GM12891 (cell line): Measurements from ENCODE around the gene SPIRE1.
"Not testable (repeated sequence)": the region's sequence is repeated elsewhere in the genome, so short reads cannot be mapped to it uniquely, and the experiment has no call there.

ENCODE experiments used
- DNase-seq: peaks from one replicate; pipeline ENCODE4 v3.0.0; 2011; ENCODE audit warnings: low spot score; ENCODE audit not compliant: insufficient read length
- FAIRE-seq: peaks from 2 replicates; lab custom pipeline; 2011; peaks lifted over from hg19 to GRCh38; lab: Jason Lieb, UNC
- PAX5 ChIP-seq: IDR thresholded peaks from 2 replicates; pipeline ENCODE4 v1.6.1; 2011; ENCODE audit warnings: low read length, moderate library complexity, mild to moderate bottlenecking; ENCODE audit not compliant: insufficient read depth, severe bottlenecking
- POLR2A ChIP-seq: IDR thresholded peaks from 2 replicates; pipeline ENCODE4 v1.6.1; 2011; ENCODE audit warnings: low read depth, low read length, control low read depth
- POLR2AphosphoS5 ChIP-seq: IDR thresholded peaks from 2 replicates; pipeline ENCODE4 v1.6.1; 2011; ENCODE audit warnings: low read depth, low read length, control low read depth
- POU2F2 ChIP-seq: IDR thresholded peaks from 2 replicates; pipeline ENCODE4 v1.6.1; 2011; ENCODE audit warnings: low read depth, mild to moderate bottlenecking, control low read depth, low read length, moderate library complexity
- SPI1 ChIP-seq: IDR thresholded peaks from 2 replicates; pipeline ENCODE4 v1.6.1; 2011; ENCODE audit warnings: low read depth, low read length, control low read depth
- TAF1 ChIP-seq: IDR thresholded peaks from 2 replicates; pipeline ENCODE4 v1.6.1; 2011; ENCODE audit warnings: low read depth, low read length, control low read depth

Gene SPIRE1

GRCh38 chr18:12651651-12652050 is 6.3 kb downstream of the SPIRE1 start:
- FAIRE-seq (no peak), DNase-seq (no peak)
- no peak for TF ChIP-seq POLR2AphosphoS5
- no peak for TF ChIP-seq TAF1
- no peak for TF ChIP-seq POLR2A
- no peak for TF ChIP-seq SPI1
- no peak for TF ChIP-seq POU2F2
- TF ChIP-seq PAX5: no peak

GRCh38 chr18:12647773-12648172 is 10.1 kb downstream of the SPIRE1 start:
- TF ChIP-seq TAF1: no peak
- no peak for TF ChIP-seq SPI1
- no peak for TF ChIP-seq POU2F2
- TF ChIP-seq POLR2AphosphoS5: no peak
- TF ChIP-seq POLR2A: no peak
- no peak for TF ChIP-seq PAX5
- DNase-seq (no peak), FAIRE-seq (no peak)

- no peak for FAIRE-seq
Measured at GRCh38 chr18:12645751-12646203, 12.1 kb downstream of the SPIRE1 start.

GRCh38 chr18:12645254-12645653 is 12.7 kb downstream of the SPIRE1 start:
- DNase-seq (no peak), FAIRE-seq (no peak)
- TF ChIP-seq SPI1: no peak
- TF ChIP-seq POU2F2: no peak
- no peak for TF ChIP-seq POLR2AphosphoS5
- no peak for TF ChIP-seq POLR2A
- no peak for TF ChIP-seq TAF1
- no peak for TF ChIP-seq PAX5

More at GRCh38 chr18:12645751-12646203, 12.1 kb downstream of the SPIRE1 start:
- TF ChIP-seq PAX5: no peak
- TF ChIP-seq POU2F2: no peak
- no peak for DNase-seq

- FAIRE-seq, DNase-seq: not testable (repeated sequence)
Measured at GRCh38 chr18:12643756-12644155, 14.2 kb downstream of the SPIRE1 start.

GRCh38 chr18:12640881-12641200 is 17.1 kb downstream of the SPIRE1 start:
- TF ChIP-seq POU2F2: no peak
- TF ChIP-seq TAF1: no peak
- TF ChIP-seq POLR2AphosphoS5: no peak
- TF ChIP-seq SPI1: no peak
- TF ChIP-seq PAX5: no peak
- no peak for FAIRE-seq

GRCh38 chr18:12639990-12640880 is 17.7 kb downstream of the SPIRE1 start:
- TF ChIP-seq TAF1 (no peak), SPI1 (no peak), POLR2AphosphoS5 (no peak)
- no peak for DNase-seq
- no peak for FAIRE-seq

More at GRCh38 chr18:12640881-12641200, 17.1 kb downstream of the SPIRE1 start:
- no peak for DNase-seq

GRCh38 chr18:12638644-12639124 is 19.2 kb downstream of the SPIRE1 start:
- no peak for DNase-seq
- FAIRE-seq: no peak
- TF ChIP-seq POLR2AphosphoS5: no peak
- TF ChIP-seq PAX5: no peak
- no peak for TF ChIP-seq SPI1
- TF ChIP-seq POU2F2: no peak

GRCh38 chr18:12637901-12638643 is 19.8 kb downstream of the SPIRE1 start:
- FAIRE-seq (no peak), DNase-seq (no peak)
- TF ChIP-seq PAX5 (no peak), SPI1 (no peak), TAF1 (no peak), POU2F2 (no peak), POLR2AphosphoS5 (no peak), POLR2A (no peak)

- FAIRE-seq (no peak), DNase-seq (no peak)
- TF ChIP-seq POLR2AphosphoS5 (no peak), PAX5 (no peak), POLR2A (no peak), TAF1 (no peak), SPI1 (no peak), POU2F2 (no peak)
Measured at GRCh38 chr18:12637393-12637792, 20.5 kb downstream of the SPIRE1 start.
